Measurements from ENCODE around the gene PRR3.

- no peak for TF ChIP-seq CTCF (conservative IDR thresholded peaks at IDR 0.05; ENCODE audit: low read depth, low read length)
- TF ChIP-seq EZH2 (IDR thresholded peaks at IDR 0.05; ENCODE audit: borderline replicate concordance, low read depth, low read length, poor library complexity, severe bottlenecking) = no peak
These were observed 11.2 kb downstream of the PRR3 start for GRCh38 chr6:30568245-30568644.
